Amniotic epithelial cell (primary cell): ENCODE data around the gene PYROXD2.

Experiments used
- DNase-seq: peaks from one replicate; pipeline ENCODE4 v3.0.0-alpha.2; 2010; ENCODE audit warnings: low read depth

Gene PYROXD2

DNA sequence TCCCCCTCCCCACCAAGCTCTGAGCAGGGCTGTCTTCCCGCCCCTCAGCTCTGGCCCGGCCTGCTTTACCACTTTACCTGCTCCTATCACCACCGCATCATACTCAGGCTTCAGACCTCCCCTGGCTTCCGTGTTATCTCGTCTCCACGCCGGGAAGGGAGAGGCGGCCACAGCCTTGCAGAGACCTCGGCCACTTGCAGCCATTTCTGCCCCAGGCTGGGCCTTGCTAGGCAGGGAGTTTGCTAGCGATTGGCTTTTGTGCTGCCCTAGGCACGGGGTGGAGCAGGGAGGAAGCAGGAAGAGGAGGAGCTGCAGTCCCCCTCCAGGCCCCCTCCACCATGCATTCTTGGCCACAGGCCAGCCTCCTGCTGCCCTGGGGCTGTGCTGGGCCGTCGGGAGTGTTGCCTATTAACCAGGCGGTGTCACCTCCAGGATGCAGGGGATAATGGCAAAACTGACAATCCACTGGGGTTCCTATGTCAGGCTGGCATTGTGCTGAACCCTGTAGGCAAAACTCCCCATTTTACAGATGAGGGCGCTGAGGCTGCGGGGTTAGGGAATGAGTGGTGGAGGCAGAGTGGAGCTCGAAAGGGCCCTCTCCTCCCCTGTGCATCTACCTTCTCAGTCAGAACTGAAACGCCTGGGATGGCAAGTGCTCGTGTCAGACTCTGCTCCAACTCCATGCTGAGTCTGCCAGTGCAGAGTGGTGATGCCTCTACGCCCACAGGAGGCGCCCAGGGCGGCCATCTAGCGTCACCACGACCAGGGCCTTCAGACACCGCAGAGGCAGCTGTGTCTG is at the start of gene PYROXD2:
Gene PYROXD2 (minus strand): TSS at position 251 of the 799 bp plus-strand sequence. CDS start 47 bp downstream, at position 204.
- DNase-seq: peak; percentile 90

DNA sequence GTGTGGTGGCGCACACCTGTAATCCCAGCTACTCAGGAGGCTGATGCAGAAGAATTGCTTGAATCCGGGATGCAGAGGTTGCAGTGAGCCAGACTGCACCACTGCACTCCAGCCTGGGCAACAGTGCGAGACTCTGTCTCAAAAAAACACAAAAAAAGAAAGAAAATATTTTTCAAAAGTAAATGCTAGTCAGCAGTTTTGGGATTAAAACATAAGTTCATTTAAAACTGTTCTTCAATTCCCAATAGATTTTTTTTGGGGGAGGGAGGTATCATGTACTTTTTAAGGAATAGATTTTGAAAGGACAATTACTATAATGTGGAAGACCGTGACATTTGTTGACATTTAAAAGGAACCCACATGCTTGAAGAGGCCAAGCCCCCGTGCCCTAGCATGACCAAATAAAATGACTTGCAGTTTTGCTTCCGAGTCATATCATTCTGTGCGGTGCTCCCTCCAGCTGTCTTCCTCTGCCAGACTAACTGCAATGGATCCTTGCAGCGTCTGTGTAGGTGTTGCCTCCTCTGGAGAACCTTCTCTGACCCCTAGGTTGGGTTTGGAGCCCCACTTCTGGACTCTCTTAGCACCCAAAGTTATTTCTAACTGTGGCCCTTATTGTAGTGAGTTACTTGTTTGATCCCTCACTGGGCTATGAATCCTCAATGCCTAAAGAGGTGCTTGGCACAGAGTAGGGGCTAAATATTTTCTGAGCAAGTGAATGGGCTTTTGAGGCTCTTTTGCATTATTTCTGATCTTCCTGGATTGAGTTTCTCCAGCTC is 49.2 kb upstream of the PYROXD2 start:
- DNase-seq: no peak

DNA sequence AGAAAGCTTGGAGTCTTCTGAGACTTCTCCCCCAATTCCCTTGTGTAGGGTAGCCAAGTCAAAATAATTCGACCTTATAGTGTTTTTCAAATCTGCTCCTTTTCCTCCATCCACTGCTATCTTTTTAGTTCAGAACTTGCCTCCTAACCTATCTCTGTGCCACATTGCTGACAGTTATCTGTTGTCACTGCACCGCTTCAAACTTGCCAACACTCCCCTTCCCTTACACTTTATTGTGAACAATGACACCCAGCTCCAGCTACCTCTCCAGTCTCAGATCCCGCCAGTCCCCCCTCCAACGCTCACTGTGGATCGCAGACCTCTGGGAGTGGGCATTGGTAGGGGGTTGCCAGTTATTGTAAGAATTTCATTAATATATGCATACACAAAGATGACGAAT is 48.0 kb upstream of the PYROXD2 start:
- no peak for DNase-seq

DNA sequence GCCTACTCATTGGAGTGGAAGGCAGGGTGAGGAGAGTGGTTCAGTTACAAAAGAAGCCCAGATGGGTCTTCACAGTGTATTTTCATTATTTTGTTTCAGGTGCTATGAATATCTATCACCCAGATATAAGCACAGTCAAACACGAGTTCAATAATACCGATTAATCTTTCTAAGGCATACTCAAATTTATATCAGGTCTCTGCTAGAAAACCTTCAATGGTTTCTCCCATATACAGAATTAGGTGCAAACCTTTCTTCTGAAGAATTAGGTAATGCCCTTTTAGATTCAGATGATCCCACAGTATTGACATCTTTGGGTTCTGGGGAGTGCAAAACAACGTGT is 46.5 kb upstream of the PYROXD2 start:
- DNase-seq: no peak

DNA sequence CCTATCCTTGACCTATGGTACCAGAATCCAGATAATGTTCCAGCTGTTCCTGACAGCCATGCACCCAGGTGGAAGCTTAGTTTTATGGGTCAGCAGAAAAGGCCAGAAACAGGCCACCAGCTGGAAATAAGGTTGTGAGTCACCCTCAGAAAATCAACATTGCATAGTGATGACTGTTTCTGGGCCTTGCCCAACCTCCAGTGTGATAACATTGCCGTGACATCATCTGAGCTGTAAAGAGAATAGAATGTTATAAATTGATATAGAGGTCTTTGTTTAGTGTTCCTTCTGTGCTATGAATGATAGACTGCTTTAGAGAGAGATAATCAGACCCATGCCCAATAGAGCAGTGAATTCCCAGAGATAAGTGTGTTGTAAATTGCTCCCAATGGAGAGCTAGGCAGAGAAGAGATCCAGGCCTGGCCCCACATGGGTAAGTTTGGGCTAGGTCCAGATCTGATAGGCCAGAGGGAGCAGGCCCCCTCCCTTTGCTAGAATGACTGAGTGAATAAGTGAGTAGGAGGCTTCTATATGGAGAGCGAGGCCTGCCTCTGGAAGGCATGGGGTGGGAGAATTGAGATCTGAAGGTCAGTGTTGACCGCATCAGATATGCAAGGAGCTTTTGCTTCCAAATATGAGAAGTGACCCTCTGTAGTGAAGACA is 46.0 kb upstream of the PYROXD2 start:
- DNase-seq: peak; percentile 96

DNA sequence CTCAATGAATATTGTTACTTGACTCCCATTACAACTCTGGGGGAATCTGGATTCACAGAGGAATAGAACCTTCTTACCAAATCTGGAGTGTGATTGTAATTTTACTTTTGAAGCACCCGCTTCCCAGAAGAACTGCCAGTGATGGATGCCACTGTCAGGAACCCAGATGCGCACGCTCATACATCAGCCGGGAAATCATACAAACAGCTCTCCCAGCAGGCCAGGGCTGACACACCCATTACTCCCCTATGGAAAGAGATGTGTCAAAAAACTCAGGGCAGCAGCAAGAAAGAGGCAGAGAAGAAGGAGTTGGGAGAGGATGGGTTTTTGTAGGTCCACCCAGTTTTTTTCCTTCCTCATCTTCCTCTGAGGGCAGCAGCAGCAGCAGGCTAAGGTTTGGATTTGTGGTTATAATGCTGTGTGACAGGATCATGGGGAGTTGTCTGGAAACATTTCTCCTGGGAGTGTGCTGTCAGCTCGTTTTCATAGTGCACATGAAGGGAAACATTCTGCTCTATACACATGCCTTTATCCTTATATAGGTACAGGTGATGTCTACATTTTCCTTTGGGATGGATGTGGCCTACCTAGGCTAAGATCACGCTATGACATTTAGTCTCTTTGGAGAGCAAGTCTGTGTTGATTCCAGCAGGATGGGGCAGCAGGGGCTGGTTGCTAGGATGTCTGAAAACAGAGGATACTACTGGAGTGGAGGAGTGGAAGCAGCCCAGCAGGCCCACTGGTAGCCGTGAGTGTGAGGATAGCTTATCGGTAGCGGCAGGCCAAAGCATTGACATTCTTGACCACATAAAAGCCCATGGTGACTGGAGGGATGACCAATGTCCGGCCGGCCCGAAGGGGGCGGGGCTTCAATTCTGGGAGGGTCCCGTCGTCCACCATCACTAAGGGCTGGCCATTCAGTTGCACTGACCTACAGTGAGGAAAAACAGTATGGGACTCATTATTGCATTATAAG is 44.1 kb upstream of the PYROXD2 start:
- DNase-seq: no peak

DNA sequence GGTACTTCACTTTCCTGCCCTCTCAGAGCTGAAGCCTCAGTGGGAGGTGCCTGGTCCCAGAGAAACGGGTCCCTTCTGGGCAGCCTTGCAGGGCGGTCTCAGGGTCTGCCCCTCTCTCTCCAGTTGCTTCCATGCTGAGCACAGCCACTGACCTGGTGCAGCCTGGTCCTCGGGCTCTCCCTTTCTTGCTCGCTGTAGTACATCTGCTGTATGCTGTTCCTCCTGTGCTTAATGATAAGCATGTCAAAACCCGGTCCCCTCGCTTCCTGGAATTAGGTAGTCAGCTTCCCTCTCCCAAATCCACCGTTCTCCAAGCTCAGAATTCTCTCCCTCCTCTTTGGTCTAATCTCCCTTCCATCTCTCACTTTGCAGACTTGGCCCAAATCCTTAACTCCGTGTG is 42.7 kb upstream of the PYROXD2 start:
- no peak for DNase-seq

DNA sequence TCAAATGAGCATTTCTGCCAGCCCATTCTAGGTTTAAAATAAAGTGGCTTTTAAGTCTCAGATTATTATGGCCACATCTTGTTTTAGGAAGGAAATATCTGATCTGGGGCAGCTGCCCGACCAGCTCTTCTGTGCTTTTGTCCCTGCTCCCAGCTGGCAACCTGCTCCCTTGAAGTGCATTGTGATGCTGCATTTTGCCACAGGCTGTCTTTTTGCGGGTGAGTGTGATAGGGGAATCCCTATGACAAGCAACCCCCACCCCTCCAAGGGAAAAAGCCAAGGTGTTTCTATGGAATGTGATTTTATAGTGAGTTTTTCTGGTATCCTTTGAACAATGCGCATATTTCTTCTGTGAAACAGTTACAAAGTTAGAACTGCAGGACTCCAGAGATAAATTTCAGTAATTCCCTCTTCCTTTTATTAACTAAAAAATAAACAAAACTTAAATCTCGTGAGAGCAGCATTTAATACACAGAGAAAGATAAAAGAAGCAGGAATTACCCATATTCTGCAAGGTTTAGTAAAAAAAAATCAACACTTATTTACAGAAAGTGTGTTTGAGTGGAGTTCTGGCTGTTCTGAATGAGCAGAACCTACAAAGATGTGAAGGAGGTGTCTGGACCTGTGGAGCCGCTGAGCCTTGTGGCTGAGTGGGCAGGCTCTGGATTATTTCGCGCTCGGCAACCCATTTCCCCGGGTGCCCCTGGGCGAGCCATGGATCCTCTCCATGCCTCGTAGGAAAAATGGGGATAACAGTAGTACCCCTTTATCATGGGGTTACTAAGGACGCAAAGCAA is 41.9 kb upstream of the PYROXD2 start:
- no peak for DNase-seq

DNA sequence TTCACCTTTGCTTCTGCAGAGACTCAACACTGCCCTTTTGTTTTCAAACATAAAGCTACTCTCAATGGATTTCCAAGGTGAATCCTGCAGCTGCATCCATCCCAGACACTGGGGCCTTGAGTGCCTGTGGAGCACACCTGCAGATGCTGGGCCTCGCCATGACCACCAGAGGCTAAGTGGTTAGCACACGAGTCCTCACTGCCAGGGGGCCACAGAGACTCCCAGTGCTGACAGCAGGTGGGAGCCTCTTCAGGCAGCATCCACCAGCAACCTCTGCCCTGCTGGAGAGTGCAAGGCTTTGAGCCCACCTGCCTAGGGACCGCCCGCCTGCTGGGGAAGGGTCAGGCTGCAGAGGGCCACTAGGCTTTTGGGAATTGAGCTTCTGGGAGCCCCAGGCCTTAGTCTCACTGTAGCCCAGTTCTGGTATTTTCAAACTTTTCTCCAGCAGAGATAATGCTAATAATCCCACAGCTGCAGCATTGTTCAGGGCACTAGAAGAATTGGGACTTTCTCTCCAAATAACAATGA is 41.1 kb upstream of the PYROXD2 start:
- no peak for DNase-seq

DNA sequence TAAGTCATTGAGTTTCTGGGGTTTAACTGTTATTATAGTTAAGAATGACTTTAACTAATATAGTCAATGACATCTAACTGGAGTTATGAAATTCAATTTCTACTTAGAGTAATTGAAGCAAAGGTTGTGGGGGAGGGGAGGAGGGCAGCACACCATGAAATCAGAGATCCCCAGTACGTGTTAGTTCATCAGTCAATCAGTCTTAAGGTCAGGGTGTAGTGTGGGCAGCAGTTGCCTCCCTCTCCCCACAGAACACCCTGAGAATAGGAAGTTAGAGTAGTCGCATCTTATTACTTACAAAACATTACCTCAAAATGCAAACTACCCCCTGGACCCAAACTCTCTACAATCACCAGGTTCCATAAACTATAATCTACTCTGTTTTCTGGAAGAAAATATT is 38.7 kb upstream of the PYROXD2 start:
- no peak for DNase-seq

DNA sequence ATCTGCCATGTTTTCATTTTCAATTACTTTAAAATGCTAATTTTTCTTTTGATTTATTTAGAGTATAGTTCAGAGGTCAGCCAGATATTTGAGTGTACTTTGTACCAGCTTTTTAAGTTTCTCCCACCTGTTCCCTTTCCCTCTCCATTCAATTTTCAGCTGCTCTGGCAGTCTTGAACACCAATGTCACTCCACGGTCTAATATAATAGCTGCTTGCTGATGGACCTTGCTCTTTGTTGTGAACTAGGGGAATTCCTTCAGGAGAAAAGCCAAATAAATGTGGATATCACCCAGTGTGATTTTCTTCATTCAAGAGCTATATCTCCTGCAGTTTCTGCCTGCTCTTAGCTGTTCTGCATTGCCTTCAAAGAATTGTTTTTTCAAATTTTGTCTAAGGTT is 35.6 kb upstream of the PYROXD2 start:
- DNase-seq: no peak

DNA sequence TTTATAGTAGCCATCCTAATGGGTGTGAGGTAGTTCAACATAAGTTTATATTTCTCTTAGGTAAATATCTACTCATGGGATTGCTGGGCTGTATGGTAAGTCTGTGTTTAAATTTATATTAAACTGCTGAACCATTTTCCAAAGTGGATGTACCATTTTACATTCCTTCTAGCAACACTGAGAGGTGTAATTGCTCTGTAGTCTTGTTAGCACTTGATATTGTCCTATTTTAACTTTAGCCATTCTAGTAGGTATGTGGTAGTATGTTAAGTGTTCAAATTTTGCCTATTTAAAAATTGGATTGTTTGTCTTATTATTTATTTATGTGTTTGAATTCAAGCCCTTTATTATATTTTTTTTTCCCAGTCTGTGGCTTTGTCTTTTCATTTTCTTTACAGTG is 34.3 kb upstream of the PYROXD2 start:
- DNase-seq: no peak

DNA sequence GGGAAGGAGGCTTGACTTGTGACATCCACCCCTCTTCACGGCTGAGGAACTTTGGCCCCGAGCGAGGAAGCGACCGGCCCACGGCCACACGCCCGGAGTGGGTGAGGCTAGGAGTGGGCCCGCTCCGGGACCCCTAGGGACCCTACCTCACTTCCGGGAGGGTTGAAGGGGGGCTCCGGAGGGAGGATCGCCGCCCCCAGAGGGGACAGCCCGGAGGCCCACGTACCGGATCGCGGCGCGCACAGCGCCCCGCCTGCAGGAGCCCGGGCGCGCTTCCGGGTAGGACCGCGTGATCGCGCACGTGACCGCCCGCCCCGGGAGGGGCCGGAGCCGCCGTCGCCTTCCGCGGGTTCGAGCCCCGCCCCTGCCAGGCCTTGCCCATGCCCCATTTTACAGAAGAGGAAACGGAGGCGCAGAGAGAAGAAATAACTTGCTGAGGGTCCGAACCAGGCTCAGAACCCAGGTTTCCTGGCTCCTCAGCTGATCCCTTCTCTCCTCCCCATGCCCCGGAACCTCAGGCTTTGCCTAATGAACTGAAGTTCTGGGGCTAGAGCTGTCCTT is 31.8 kb upstream of the PYROXD2 start, which contains the start of gene HPS1:
Gene HPS1 (minus strand): TSS at position 275 of the 561 bp plus-strand sequence. CDS start 3,695 bp downstream, outside the sequence.
- DNase-seq: peak; percentile 48

DNA sequence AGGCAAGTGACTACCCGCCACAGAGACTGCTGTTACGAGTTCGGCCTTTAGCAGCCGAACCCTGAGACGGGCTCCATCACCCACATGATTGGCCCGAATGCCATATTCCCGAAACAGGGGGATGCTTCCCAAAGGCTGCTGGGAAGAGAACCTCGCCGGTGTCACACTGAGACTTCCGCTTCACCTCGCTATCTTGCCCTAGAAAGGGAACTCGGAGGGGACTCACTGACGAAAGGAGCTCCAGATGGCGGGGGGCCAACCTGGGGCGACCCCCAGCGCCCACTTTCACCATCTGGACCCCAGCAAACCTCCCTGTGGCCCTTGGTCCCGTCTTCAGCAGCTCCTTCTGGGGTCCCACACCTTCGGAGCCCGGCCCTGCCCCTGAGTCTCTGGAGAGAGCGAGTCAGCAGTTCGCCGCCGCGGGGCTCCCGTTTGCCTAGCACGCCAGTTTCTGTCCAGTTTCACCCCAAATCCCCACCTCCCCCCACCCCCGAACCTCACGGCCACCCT is 31.2 kb upstream of the PYROXD2 start:
- DNase-seq: peak; percentile 20

DNA sequence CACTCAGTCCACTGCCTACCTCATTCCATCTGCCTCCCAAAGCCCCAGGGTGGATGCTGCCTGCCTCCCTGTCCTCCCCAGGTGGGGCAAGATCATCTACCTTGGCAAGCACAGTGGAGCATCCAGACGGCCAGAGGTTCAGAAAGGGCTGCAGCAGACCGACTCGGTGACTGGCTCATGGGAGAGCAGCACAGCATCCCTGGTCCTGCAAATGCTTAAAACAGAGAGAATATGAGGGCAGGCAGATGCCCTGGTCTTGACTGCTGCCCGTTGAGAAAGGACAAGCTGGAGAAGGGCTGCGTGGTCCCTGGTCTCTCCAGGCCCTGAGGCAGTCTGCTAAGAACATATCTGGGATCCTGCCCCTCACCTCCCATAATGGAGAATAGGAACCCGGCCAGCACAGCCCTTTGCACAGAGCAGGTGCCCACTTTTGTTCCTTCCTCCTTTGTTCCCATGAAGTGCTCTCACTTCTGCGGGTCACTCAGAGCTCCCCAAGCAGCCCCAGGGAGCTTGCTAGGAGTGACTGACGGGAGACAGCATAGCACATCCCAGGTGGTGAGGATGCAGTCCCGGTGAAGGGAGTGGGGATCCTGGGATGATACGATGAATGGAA is 30.3 kb upstream of the PYROXD2 start:
- DNase-seq: no peak

DNA sequence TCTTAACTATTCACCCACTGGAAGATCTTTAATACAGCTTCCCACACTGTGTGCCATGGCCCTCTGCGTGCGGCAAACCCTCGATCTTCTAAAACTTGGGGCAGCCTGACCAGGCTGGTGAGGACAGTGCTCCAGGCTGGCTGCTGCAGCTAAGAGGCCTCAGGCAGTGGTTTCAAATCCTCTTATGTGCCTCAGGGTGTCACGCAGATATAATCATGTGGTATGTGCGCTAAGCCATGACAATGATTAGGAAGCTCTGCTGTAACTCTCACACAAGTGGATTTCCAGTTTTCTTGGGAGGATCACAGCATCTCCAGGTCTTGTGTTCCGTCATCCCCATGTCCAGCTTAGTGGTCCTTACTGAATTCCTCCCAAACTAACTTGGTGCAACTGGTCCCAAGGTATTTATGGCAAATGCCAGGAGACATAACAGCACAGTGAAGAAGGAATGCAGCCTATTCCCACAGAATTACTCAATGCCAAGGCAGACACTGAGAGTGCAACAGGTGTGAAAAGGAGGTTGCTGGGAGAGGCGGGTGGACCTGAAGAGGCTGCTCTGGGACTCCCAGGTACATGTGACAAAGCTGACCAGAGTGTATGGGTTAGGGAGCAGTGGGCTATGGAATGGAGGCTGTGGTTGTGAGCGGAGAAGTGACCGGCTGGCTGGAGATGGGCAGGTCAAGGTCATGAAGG is 29.5 kb upstream of the PYROXD2 start:
- no peak for DNase-seq

DNA sequence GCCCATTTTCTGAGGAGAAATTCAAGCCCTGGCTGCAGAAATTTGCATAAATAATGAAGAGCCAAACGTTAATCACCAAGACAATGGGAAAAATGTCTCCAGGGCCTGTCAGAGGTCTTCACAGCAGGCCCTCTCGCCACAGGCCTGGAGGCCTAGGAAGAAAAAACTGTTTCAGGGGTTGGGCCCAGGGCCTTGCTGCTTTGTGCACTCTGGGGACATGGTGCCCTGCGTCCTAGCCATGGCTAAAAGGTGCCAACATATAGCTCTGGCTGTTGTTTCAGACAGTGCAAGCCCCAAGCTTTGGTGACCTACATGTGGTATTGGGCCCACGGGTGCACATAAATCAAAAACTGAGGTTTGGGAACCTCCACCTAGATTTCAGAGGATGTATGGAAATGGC is 23.7 kb upstream of the PYROXD2 start:
- no peak for DNase-seq

DNA sequence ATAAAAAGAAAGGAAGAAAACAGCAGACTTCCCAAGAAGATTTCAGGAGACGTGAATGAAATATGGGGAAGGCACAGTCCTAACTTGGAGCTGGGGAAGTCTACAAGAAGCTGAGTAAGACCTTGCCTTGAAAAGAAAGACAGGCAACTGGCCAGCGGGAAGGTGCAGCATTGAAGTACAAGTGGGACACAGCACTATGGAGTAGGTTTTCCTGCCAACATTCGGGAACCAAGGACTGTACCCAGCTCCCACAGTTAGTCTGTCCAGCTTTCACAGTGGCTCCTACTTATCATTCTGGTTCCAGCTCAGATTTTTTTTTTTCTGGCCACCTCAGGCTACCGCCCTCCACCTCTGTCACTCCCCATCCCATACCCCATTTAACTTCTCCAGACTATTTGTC is 21.7 kb upstream of the PYROXD2 start:
- no peak for DNase-seq

DNA sequence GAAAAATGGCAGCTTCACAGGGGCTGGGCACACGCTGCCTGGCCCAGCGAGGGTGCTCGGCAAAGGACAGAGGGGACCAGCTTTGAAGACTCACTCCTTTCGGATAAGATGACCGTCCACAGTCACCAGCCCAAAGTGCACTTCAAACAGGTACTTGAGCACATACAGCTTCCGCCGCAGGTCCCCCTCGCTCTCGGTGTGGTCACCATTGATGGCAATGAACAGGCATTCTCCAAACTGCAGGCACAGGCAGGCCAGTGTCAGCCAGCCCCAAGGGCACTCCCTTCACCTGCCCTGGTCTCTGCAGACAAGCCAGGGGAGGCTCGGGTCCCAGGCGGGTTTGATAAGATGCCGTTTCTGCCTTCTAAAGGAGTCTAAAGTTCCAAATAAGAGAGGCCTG is 20.2 kb upstream of the PYROXD2 start:
- no peak for DNase-seq
